Sigmoid colon (tissue), 4 donors: ENCODE data around the gene FGGY.

Experiments used
- CTCF ChIP-seq, 4 experiments: fragments of 450-650 bp in 3 of 4; fragments of 200-600 bp in 1 of 4; IDR thresholded peaks; one replicate each; pipeline ENCODE4 v1.5.1; 2016 to 2019; ENCODE audit warnings: antibody characterized with exemption in 4 of 4, mild to moderate bottlenecking in 3 of 4, moderate library complexity in 2 of 4
- POLR2A ChIP-seq, 2 donors: fragments of 450-650 bp; IDR thresholded peaks; one replicate each; pipeline ENCODE4 v1.6.1; 2016; ENCODE audit warnings: antibody characterized with exemption in 2 of 2, mild to moderate bottlenecking in 2 of 2, moderate library complexity in 2 of 2
- POLR2AphosphoS5 ChIP-seq, 4 donors: sonication (generic); formaldehyde crosslinking; IDR thresholded peaks; one replicate each; pipeline ENCODE4 v1.6.1; 2017; ENCODE audit warnings: antibody characterized with exemption in 4 of 4

GRCh38 chr1:59684698-59685097, 387.8 kb downstream of the FGGY start:
- TF ChIP-seq CTCF (IDR thresholded peaks at IDR 0.05) (no peak), POLR2A (IDR thresholded peaks at IDR 0.05) (no peak), POLR2AphosphoS5 (IDR thresholded peaks at IDR 0.05) (no peak)
